Measurements from ENCODE around the gene TNXB.

DNA sequence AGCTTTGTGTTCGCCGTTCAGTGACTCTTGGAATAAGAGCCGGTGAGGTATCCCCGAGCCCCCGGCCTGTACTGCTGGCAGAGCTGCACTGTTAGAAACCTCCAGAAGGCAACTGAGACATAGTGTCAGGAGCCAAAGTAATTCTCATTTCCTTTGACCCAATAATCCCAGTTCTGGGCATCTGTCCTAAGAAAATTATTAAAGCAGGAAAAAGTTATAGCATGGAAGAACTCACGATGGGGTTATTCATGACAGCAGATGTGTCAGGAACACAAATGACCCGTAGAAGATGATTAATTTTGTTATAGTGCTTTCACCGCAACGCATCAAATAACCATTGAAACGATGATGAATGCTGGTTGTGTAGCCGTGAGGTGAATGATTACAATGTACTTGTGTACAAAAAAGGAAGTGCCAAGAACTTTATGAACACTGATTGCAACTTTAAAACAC is 50.6 kb downstream of the TNXB start:
- TF ChIP-seq POLR2A (IDR thresholded peaks at IDR 0.05; ENCODE audit: low read depth, low read length) (no peak), TAF1 (IDR thresholded peaks at IDR 0.05; ENCODE audit: low read depth, low read length) (no peak), SPI1 (IDR thresholded peaks at IDR 0.05; ENCODE audit: low read depth, low read length) (no peak)

Measured in GM12891 (cell line).